Activated CD4-positive, CD25-positive, alpha-beta regulatory T cell treated with anti-CD3 and anti-CD28 coated beads, Interleukin-2, amount 50 U/mL, for 16 hours (primary cell): Measurements from ENCODE around the gene MS4A3.
"Not testable (repeated sequence)": the region's sequence is repeated elsewhere in the genome, so short reads cannot be mapped to it uniquely, and the experiment has no call there.

ENCODE experiments used
- DNase-seq: peaks from one replicate; pipeline ENCODE4 v3.0.0-alpha.2; 2020; ENCODE audit warnings: low read depth, low spot score

Gene MS4A3

GRCh38 chr11:60056349-60056969 is at the start of gene MS4A3:
TSS of gene MS4A3 (plus strand) at chr11:60056665. CDS start at chr11:60061161, 4,496 bp downstream.
- DNase-seq, result no peak

- DNase-seq, result no peak
Observed at GRCh38 chr11:60016881-60017280, 39.6 kb upstream of the MS4A3 start, which contains the start of gene OOSP4B. TSS of gene OOSP4B (plus strand) at chr11:60017181.

- DNase-seq, result no peak
Observed at GRCh38 chr11:60018058-60018457, 38.4 kb upstream of the MS4A3 start.

GRCh38 chr11:60020376-60020775 is 36.1 kb upstream of the MS4A3 start:
- not testable (repeated sequence) for DNase-seq

GRCh38 chr11:60029015-60029632 is 27.3 kb upstream of the MS4A3 start:
- no peak for DNase-seq

GRCh38 chr11:60040109-60040508 is 16.4 kb upstream of the MS4A3 start, which contains the start of gene OOSP2:
TSS of gene OOSP2 (plus strand) at chr11:60040409. CDS start at chr11:60040460, 51 bp downstream.
- DNase-seq, result no peak

GRCh38 chr11:60050422-60050821 is 6.0 kb upstream of the MS4A3 start:
- DNase-seq, result not testable (repeated sequence)

GRCh38 chr11:60050839-60051238 is 5.6 kb upstream of the MS4A3 start:
- not testable (repeated sequence) for DNase-seq

GRCh38 chr11:60059052-60059451 is 2.6 kb downstream of the MS4A3 start:
- DNase-seq, result no peak

GRCh38 chr11:60059521-60060240 is 3.2 kb downstream of the MS4A3 start:
- DNase-seq, result no peak

GRCh38 chr11:60064111-60064510 is 7.6 kb downstream of the MS4A3 start:
- DNase-seq, result no peak

- DNase-seq, result no peak
Observed at GRCh38 chr11:60065801-60066200, 9.3 kb downstream of the MS4A3 start.

GRCh38 chr11:60069450-60069849 is 13.0 kb downstream of the MS4A3 start:
- no peak for DNase-seq

- DNase-seq, result not testable (repeated sequence)
Observed at GRCh38 chr11:60071644-60072043, 15.2 kb downstream of the MS4A3 start.

GRCh38 chr11:60077216-60077817 is 20.9 kb downstream of the MS4A3 start:
- DNase-seq, result no peak

- no peak for DNase-seq
Observed at GRCh38 chr11:60077981-60078380, 21.5 kb downstream of the MS4A3 start.

- DNase-seq, result no peak
Observed at GRCh38 chr11:60078745-60079144, 22.3 kb downstream of the MS4A3 start.

GRCh38 chr11:60080535-60080934 is 24.1 kb downstream of the MS4A3 start:
- DNase-seq, result no peak

- DNase-seq, result no peak
Observed at GRCh38 chr11:60084631-60085273, 28.3 kb downstream of the MS4A3 start.

- no peak for DNase-seq
Observed at GRCh38 chr11:60085909-60086308, 29.4 kb downstream of the MS4A3 start.

- no peak for DNase-seq
Observed at GRCh38 chr11:60087239-60087638, 30.8 kb downstream of the MS4A3 start.

- DNase-seq, result no peak
Observed at GRCh38 chr11:60088364-60088763, 31.9 kb downstream of the MS4A3 start, which contains the start of gene MS4A2. TSS of gene MS4A2 (plus strand) at chr11:60088664. CDS start at chr11:60088766, 102 bp downstream.
